Gastrocnemius medialis (tissue), 4 donors: ENCODE results near the gene FKBP9. TPM values are rescaled to one million over a fixed set of nuclear protein-coding genes. Genes with fewer than 3 reads are reported as not detected.

Source experiments
- ATAC-seq, 2 donors: fragments of 150-250 bp; one replicate each; pipeline ENCODE4 v1.9.1; 2016
- DNase-seq, 2 donors: peaks; one replicate each; pipeline ENCODE4 v3.0.0-alpha.2; 2019
- H3K27ac ChIP-seq, 4 donors: fragments of 200-600 bp; sonication (generic); 1 replicate in 1 of 4; 2 replicates in 3 of 4; pipeline ENCODE4 v1.5.1; 2016 to 2018; ENCODE audit warnings: mild to moderate bottlenecking in 2 of 4, moderate library complexity in 1 of 4
- H3K27me3 ChIP-seq, 3 donors: fragments of 200-600 bp; sonication (generic) in 2 of 3; 1 replicate in 1 of 3; 2 replicates in 2 of 3; pipeline versions ENCODE4 v1.5.1 to v1.6.0; 2016 to 2019; ENCODE audit warnings: mild to moderate bottlenecking in 1 of 3, moderate library complexity in 1 of 3
- H3K36me3 ChIP-seq, 2 donors: fragments of 200-600 bp; sonication (generic) in 1 of 2; one replicate each; pipeline ENCODE4 v1.5.1; 2017 to 2018
- H3K4me1 ChIP-seq, 2 donors: fragments of 200-600 bp; sonication (generic) in 1 of 2; one replicate each; pipeline ENCODE4 v1.5.1; 2016 to 2017; ENCODE audit warnings: mild to moderate bottlenecking in 2 of 2
- H3K4me3 ChIP-seq, 4 donors: fragments of 200-600 bp; sonication (generic) in 3 of 4; 1 replicate in 1 of 4; 2 replicates in 3 of 4; pipeline ENCODE4 v1.5.1; 2016 to 2019; ENCODE audit warnings: mild to moderate bottlenecking in 2 of 4
- H3K9me3 ChIP-seq, 3 donors: fragments of 200-600 bp; sonication (generic) in 2 of 3; 1 replicate in 1 of 3; 2 replicates in 2 of 3; pipeline ENCODE4 v1.5.1; 2016 to 2019
- POLR2A ChIP-seq, 2 donors: fragments of 450-650 bp; IDR thresholded peaks; one replicate each; pipeline ENCODE4 v1.6.1; 2017; ENCODE audit warnings: antibody characterized with exemption in 2 of 2, mild to moderate bottlenecking in 2 of 2, moderate library complexity in 2 of 2
- in situ Hi-C, 4 donors: fragments of 200-750 bp; cut with MboI; loops; one replicate each; pipeline versions ENCODE4 v1.15.0 to v1.8.0; 2017; ENCODE audit warnings: low sequenced_read_pairs in 4 of 4
- intact Hi-C: fragments of 100-400 bp; cut with DNase I; formaldehyde crosslinking; loops from one replicate; pipeline ENCODE4 v1.15.1; 2023; ENCODE audit warnings: low total_unique reads
- total RNA-seq, 4 donors: library from RNA; depleted of rRNA; stranded (reverse); fragments of >200 nt; gene quantifications; one replicate each; pipeline versions ENCODE4 v1.1.0 to v1.2.3, GENCODE V29; 2016
- TF ChIP-seq, protein P1 (sequence below), 5 experiments: fragments of 450-650 bp in 3 of 5; fragments of 200-600 bp in 2 of 5; sonication (generic) in 2 of 5; IDR thresholded peaks in 4 of 5; conservative IDR thresholded peaks in 1 of 5; 1 replicate in 4 of 5; 2 replicates in 1 of 5; pipeline ENCODE4 v1.5.1; 2016 to 2019; ENCODE audit warnings: antibody characterized with exemption in 5 of 5, mild to moderate bottlenecking in 3 of 5, moderate library complexity in 3 of 5

FKBP9 gene
- total RNA-seq, 4 donors from 2014 or later: 32.1 to 72.1 (median 35.3) TPM

DNA sequence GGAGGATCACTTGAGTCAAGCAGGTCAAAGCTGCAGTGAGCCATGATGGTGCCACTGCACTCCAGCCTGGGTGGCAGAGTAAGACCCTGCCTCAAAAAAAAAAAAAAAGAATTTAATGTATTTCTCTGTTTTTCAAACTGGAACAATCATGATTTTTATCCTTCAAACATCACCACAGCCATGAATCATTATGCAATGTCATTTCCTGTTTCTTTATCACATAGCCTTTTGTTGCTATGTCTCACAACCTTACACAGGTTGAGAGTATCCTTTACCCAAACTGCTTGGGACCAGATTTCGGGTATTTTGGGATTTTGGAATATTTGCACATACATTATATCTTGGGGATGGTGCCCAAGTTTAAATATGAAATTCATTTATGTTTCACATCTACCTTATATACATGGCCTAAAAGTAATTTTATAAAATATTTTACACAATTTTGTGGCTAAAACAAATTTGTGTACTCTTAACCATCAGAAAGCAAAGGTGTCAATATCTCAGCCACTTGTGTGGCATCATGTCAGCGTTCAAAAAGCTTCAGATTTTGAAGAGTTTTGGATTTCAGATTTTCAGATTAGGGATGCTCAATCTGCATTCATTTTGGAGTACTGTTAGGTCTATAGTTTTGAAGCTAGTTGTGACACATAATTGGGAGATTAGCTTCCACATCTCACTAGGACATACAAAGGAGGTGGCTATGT is 97.2 kb downstream of the FKBP9 start:
- in situ Hi-C loops (loop anchor here in 2 of 4 donors (25.0 kb wide), 2 partner anchors 92 to 567 kb away; partner anchors contain the start of genes AVL9 (in 1 of the 2), FKBP9 (in 1 of the 2) and LSM5 (in 1 of the 2)), intact Hi-C loops (loop anchor here (5.0 kb wide), 1 partner anchor 207 kb away; no protein-coding TSS in a partner anchor)
- no peaks in the 10 kb centered on the region for H3K36me3 ChIP-seq
- DNase-seq (no peak), ATAC-seq (no peak)
- no peaks in the 10 kb centered on the region for H3K27me3 ChIP-seq
- H3K4me3 ChIP-seq: no peak overlapping the region
- peaks cover 19 to 26% of the 10 kb centered on the region in 2 donors for H3K4me1 ChIP-seq
- no peak for TF ChIP-seq POLR2A (IDR thresholded peaks at IDR 0.05)
- TF ChIP-seq, protein P1, sequence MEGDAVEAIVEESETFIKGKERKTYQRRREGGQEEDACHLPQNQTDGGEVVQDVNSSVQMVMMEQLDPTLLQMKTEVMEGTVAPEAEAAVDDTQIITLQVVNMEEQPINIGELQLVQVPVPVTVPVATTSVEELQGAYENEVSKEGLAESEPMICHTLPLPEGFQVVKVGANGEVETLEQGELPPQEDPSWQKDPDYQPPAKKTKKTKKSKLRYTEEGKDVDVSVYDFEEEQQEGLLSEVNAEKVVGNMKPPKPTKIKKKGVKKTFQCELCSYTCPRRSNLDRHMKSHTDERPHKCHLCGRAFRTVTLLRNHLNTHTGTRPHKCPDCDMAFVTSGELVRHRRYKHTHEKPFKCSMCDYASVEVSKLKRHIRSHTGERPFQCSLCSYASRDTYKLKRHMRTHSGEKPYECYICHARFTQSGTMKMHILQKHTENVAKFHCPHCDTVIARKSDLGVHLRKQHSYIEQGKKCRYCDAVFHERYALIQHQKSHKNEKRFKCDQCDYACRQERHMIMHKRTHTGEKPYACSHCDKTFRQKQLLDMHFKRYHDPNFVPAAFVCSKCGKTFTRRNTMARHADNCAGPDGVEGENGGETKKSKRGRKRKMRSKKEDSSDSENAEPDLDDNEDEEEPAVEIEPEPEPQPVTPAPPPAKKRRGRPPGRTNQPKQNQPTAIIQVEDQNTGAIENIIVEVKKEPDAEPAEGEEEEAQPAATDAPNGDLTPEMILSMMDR (IDR thresholded peaks at IDR 0.05 in 4 of 5, conservative IDR thresholded peaks at IDR 0.05 in 1 of 5): no peak
- H3K9me3 ChIP-seq: no peaks in the 10 kb centered on the region
- H3K27ac ChIP-seq: peak overlapping the region in 1 of 4 donors; percentile 47

DNA sequence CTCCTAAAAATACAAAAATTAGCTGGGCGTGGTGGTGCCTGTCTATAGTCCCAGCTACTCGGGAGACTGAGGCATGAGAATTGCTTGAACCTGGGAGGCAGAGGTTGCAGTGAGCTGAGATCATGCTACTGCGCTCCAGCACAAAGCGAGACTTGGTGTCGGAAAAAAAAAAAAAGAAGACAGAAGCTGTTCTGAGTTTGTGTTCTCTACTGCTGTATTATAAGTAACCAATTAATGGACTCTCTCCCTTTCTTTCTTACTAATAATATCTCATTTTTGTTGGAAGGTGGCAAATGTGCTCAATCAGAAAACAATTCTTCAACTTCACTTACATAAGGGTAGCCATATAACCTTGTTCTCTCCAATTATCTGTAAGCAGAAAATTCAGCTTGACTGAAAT is 97.9 kb downstream of the FKBP9 start:
- in situ Hi-C loops (loop anchor here in 2 of 4 donors (25.0 kb wide), 2 partner anchors 93 to 568 kb away; partner anchors contain the start of genes AVL9 (in 1 of the 2), FKBP9 (in 1 of the 2) and LSM5 (in 1 of the 2)), intact Hi-C loops (no loop called here)
- H3K27ac ChIP-seq: no peak overlapping the region
- H3K36me3 ChIP-seq: no peaks in the 10 kb centered on the region
- H3K27me3 ChIP-seq: no peaks in the 10 kb centered on the region
- no peak for TF ChIP-seq POLR2A (IDR thresholded peaks at IDR 0.05)
- TF ChIP-seq, protein P1 (IDR thresholded peaks at IDR 0.05 in 4 of 5, conservative IDR thresholded peaks at IDR 0.05 in 1 of 5): no peak
- no peak for DNase-seq
- H3K4me1 ChIP-seq: peaks cover 13 to 30% of the 10 kb centered on the region in 2 donors
- H3K4me3 ChIP-seq: no peak overlapping the region
- no peaks in the 10 kb centered on the region for H3K9me3 ChIP-seq
- ATAC-seq: no peak

Other genes starting within 250 kb of the FKBP9 start
- 10 to 100 TPM; 54.3 to 92.5 (median 64.1) TPM for gene KBTBD2, start 65.7 kb upstream of the FKBP9 start, total RNA-seq
- 100 to 1,000 TPM in 1 of 4 donors, 10 to 100 TPM in 3; 37.5 to 101 (median 71.4) TPM for gene NT5C3A, start 105.3 kb downstream of the FKBP9 start, total RNA-seq
- gene RP9, start 152.0 kb downstream of the FKBP9 start, total RNA-seq: 10 to 100 TPM; 13.0 to 23.9 (median 20.1) TPM
- gene BBS9, start 172.1 kb downstream of the FKBP9 start, total RNA-seq: 1 to 10 TPM; 3.5 to 6.5 (median 5.4) TPM